ENCODE measurements around the gene RAB9B. TPM values are rescaled to one million over a fixed set of nuclear protein-coding genes. Genes with fewer than 3 reads are reported as not detected.

Gene RAB9B
- total RNA-seq, 1 experiment from 2014 or later, result 0.22 TPM

GRCh38 chrX:103797691-103798090 is 34.4 kb downstream of the RAB9B start (continued):
- TF ChIP-seq, protein P1, sequence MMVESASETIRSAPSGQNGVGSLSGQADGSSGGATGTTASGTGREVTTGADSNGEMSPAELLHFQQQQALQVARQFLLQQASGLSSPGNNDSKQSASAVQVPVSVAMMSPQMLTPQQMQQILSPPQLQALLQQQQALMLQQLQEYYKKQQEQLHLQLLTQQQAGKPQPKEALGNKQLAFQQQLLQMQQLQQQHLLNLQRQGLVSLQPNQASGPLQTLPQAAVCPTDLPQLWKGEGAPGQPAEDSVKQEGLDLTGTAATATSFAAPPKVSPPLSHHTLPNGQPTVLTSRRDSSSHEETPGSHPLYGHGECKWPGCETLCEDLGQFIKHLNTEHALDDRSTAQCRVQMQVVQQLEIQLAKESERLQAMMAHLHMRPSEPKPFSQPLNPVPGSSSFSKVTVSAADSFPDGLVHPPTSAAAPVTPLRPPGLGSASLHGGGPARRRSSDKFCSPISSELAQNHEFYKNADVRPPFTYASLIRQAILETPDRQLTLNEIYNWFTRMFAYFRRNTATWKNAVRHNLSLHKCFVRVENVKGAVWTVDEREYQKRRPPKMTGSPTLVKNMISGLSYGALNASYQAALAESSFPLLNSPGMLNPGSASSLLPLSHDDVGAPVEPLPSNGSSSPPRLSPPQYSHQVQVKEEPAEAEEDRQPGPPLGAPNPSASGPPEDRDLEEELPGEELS (CRISPR knock-in tag; IDR thresholded peaks at IDR 0.05), result no peak
- no peak for TF ChIP-seq FOXJ3 (CRISPR knock-in tag; IDR thresholded peaks at IDR 0.05; ENCODE audit: borderline replicate concordance)
- TF ChIP-seq, protein P2, sequence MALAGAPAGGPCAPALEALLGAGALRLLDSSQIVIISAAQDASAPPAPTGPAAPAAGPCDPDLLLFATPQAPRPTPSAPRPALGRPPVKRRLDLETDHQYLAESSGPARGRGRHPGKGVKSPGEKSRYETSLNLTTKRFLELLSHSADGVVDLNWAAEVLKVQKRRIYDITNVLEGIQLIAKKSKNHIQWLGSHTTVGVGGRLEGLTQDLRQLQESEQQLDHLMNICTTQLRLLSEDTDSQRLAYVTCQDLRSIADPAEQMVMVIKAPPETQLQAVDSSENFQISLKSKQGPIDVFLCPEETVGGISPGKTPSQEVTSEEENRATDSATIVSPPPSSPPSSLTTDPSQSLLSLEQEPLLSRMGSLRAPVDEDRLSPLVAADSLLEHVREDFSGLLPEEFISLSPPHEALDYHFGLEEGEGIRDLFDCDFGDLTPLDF (CRISPR knock-in tag; IDR thresholded peaks at IDR 0.05), result no peak
- TF ChIP-seq AFF4 (CRISPR knock-in tag; IDR thresholded peaks at IDR 0.05; ENCODE audit: borderline replicate concordance), result no peak

DNA sequence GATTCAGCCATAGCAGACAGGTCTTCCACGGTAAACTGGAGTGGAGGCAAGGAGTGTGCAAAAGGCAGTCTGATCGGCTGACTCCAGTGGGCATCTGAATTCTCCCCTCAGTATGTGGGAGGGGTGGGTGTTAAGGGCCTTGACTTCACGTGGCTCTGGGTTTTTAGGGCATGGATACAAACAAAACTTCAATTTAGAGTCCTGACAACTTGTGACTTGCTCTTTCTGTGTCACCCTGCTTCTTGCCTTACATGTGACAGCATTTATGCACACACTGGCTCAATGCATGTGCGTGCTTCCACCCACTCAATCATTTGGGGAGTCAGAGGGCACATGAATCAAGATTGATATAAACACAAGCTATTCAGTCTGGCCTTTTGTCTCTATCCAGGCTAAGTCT is 37.9 kb downstream of the RAB9B start:
- ATAC-seq (no peak), DNase-seq (ENCODE audit: low spot score) (no peak)
- H3K27me3 Mint-ChIP-seq (ENCODE audit: low read depth), result no peaks in the 10 kb centered on the region; the same call in 1 of the 2 replicates
- H3K4me3 Mint-ChIP-seq, result no peak overlapping the region
- ChIA-PET CTCF (no interaction called here), POLR2A (interaction anchor here (0.5 kb wide), 1 partner anchor 71 kb away, joined by 5 read pairs; no protein-coding TSS in a partner anchor)
- H3K27ac Mint-ChIP-seq, result no peak overlapping the region
- no peaks in the 10 kb centered on the region for H3K4me1 Mint-ChIP-seq
- no peaks in the 10 kb centered on the region for H3K9me3 Mint-ChIP-seq
- peaks cover 11% of the 10 kb centered on the region for H3K36me3 Mint-ChIP-seq
- TF ChIP-seq ZNF317 (CRISPR knock-in tag; IDR thresholded peaks at IDR 0.05; ENCODE audit: borderline replicate concordance, low read depth) (no peak), CREM (CRISPR knock-in tag; IDR thresholded peaks at IDR 0.05) (no peak), ARID4B (CRISPR knock-in tag; IDR thresholded peaks at IDR 0.05; ENCODE audit: borderline replicate concordance) (no peak), ZNF263 (CRISPR knock-in tag; IDR thresholded peaks at IDR 0.05; ENCODE audit: low read depth) (no peak), MXD4 (CRISPR knock-in tag; IDR thresholded peaks at IDR 0.05; ENCODE audit: borderline replicate concordance) (no peak), ZNF423 (CRISPR knock-in tag; IDR thresholded peaks at IDR 0.05) (no peak), ATF1 (CRISPR knock-in tag; IDR thresholded peaks at IDR 0.05) (no peak), PRRX2 (CRISPR knock-in tag; IDR thresholded peaks at IDR 0.05) (no peak), TEAD1 (CRISPR knock-in tag; IDR thresholded peaks at IDR 0.05) (no peak), TCF7 (CRISPR knock-in tag; IDR thresholded peaks at IDR 0.05; ENCODE audit: low read depth) (no peak)
- TF ChIP-seq, protein P3, sequence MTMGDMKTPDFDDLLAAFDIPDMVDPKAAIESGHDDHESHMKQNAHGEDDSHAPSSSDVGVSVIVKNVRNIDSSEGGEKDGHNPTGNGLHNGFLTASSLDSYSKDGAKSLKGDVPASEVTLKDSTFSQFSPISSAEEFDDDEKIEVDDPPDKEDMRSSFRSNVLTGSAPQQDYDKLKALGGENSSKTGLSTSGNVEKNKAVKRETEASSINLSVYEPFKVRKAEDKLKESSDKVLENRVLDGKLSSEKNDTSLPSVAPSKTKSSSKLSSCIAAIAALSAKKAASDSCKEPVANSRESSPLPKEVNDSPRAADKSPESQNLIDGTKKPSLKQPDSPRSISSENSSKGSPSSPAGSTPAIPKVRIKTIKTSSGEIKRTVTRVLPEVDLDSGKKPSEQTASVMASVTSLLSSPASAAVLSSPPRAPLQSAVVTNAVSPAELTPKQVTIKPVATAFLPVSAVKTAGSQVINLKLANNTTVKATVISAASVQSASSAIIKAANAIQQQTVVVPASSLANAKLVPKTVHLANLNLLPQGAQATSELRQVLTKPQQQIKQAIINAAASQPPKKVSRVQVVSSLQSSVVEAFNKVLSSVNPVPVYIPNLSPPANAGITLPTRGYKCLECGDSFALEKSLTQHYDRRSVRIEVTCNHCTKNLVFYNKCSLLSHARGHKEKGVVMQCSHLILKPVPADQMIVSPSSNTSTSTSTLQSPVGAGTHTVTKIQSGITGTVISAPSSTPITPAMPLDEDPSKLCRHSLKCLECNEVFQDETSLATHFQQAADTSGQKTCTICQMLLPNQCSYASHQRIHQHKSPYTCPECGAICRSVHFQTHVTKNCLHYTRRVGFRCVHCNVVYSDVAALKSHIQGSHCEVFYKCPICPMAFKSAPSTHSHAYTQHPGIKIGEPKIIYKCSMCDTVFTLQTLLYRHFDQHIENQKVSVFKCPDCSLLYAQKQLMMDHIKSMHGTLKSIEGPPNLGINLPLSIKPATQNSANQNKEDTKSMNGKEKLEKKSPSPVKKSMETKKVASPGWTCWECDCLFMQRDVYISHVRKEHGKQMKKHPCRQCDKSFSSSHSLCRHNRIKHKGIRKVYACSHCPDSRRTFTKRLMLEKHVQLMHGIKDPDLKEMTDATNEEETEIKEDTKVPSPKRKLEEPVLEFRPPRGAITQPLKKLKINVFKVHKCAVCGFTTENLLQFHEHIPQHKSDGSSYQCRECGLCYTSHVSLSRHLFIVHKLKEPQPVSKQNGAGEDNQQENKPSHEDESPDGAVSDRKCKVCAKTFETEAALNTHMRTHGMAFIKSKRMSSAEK (CRISPR knock-in tag; IDR thresholded peaks at IDR 0.05; ENCODE audit: borderline replicate concordance), result no peak
- TF ChIP-seq, protein P4, sequence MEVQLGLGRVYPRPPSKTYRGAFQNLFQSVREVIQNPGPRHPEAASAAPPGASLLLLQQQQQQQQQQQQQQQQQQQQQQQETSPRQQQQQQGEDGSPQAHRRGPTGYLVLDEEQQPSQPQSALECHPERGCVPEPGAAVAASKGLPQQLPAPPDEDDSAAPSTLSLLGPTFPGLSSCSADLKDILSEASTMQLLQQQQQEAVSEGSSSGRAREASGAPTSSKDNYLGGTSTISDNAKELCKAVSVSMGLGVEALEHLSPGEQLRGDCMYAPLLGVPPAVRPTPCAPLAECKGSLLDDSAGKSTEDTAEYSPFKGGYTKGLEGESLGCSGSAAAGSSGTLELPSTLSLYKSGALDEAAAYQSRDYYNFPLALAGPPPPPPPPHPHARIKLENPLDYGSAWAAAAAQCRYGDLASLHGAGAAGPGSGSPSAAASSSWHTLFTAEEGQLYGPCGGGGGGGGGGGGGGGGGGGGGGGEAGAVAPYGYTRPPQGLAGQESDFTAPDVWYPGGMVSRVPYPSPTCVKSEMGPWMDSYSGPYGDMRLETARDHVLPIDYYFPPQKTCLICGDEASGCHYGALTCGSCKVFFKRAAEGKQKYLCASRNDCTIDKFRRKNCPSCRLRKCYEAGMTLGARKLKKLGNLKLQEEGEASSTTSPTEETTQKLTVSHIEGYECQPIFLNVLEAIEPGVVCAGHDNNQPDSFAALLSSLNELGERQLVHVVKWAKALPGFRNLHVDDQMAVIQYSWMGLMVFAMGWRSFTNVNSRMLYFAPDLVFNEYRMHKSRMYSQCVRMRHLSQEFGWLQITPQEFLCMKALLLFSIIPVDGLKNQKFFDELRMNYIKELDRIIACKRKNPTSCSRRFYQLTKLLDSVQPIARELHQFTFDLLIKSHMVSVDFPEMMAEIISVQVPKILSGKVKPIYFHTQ (CRISPR knock-in tag; IDR thresholded peaks at IDR 0.05), result no peak
- TF ChIP-seq, protein P5, sequence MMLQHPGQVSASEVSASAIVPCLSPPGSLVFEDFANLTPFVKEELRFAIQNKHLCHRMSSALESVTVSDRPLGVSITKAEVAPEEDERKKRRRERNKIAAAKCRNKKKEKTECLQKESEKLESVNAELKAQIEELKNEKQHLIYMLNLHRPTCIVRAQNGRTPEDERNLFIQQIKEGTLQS (CRISPR knock-in tag; conservative IDR thresholded peaks at IDR 0.05), result no peak

Data from WTC11 (cell line).